Measurements from ENCODE around the gene ITSN1.

ITSN1 gene

GRCh38 chr21:33658919-33659567 lies 16.7 kb downstream of the ITSN1 start:
- no peak overlapping the region for H3K4me3 ChIP-seq (ENCODE audit: low read length)
- H3K4me1 ChIP-seq (ENCODE audit: insufficient read depth, low read length), result no peaks in the 10 kb centered on the region
- no peak overlapping the region for H2AFZ ChIP-seq (ENCODE audit: low read depth, low read length)
- H3K9me3 ChIP-seq (ENCODE audit: low read length), result peaks cover 6% of the 10 kb centered on the region
- H3K36me3 ChIP-seq (ENCODE audit: insufficient read depth, low read length), result no peaks in the 10 kb centered on the region
- no peaks in the 10 kb centered on the region for H3K27me3 ChIP-seq (ENCODE audit: insufficient read depth, low read length)

DNA sequence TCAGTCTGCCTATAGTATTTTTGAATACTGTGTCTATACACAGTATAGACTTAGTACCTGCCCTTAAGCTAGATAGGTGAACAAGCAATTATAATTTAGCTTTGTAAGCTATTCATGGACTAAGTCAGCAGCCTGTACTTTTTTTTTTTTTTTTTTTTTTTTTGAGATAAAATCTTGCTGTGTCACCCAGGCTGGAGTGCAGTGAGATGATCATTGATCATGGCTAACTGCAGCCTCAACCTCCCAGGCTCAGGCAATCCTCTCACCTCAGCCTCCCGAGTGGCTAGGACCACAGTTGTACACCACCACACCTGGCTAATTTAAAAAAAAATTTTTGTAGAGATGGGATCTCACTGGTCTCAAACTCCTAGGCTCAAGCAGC lies 17.3 kb downstream of the ITSN1 start:
- Histone ChIP-seq H3K36me3 (ENCODE audit: insufficient read depth, low read length) (no peaks in the 10 kb centered on the region), H2AFZ (ENCODE audit: low read depth, low read length) (no peak overlapping the region), H3K27me3 (ENCODE audit: insufficient read depth, low read length) (no peaks in the 10 kb centered on the region), H3K4me3 (ENCODE audit: low read length) (no peak overlapping the region), H3K4me1 (ENCODE audit: insufficient read depth, low read length) (no peaks in the 10 kb centered on the region), H3K9me3 (ENCODE audit: low read length) (peaks cover 8% of the 10 kb centered on the region)

DNA sequence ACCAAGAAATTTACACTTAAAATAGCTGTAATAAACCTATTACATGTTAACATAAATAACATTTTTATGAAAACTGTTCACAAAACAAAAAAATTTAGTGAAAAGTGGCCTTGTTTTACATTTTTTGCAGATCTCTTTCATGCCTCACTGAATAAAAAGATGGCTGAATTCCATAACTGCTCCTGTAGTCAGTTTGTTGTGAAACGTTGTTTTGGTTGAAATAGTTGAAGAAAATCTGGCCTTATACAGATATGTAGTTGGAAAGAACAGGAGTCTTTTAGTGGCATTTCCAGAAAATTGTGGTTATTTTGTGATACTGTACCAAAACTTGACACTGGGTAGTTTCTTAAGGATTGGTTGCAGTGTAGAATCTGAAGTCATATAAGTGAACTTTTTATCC lies 18.1 kb downstream of the ITSN1 start:
- no peak overlapping the region for H3K4me3 ChIP-seq (ENCODE audit: low read length)
- no peaks in the 10 kb centered on the region for H3K36me3 ChIP-seq (ENCODE audit: insufficient read depth, low read length)
- peaks cover 8% of the 10 kb centered on the region for H3K9me3 ChIP-seq (ENCODE audit: low read length)
- no peak overlapping the region for H2AFZ ChIP-seq (ENCODE audit: low read depth, low read length)
- H3K27me3 ChIP-seq (ENCODE audit: insufficient read depth, low read length), result no peaks in the 10 kb centered on the region
- no peaks in the 10 kb centered on the region for H3K4me1 ChIP-seq (ENCODE audit: insufficient read depth, low read length)

- Histone ChIP-seq H3K9me3 (ENCODE audit: low read length) (peaks cover 8% of the 10 kb centered on the region), H3K4me3 (ENCODE audit: low read length) (no peak overlapping the region), H2AFZ (ENCODE audit: low read depth, low read length) (no peak overlapping the region), H3K27me3 (ENCODE audit: insufficient read depth, low read length) (no peaks in the 10 kb centered on the region), H3K4me1 (ENCODE audit: insufficient read depth, low read length) (no peaks in the 10 kb centered on the region), H3K36me3 (ENCODE audit: insufficient read depth, low read length) (no peaks in the 10 kb centered on the region)
Measured at GRCh38 chr21:33661146-33661545, 18.8 kb downstream of the ITSN1 start.

GRCh38 chr21:33662046-33662445 lies 19.7 kb downstream of the ITSN1 start:
- Histone ChIP-seq H3K4me3 (ENCODE audit: low read length) (no peak overlapping the region), H3K4me1 (ENCODE audit: insufficient read depth, low read length) (no peaks in the 10 kb centered on the region), H2AFZ (ENCODE audit: low read depth, low read length) (no peak overlapping the region), H3K36me3 (ENCODE audit: insufficient read depth, low read length) (no peaks in the 10 kb centered on the region), H3K9me3 (ENCODE audit: low read length) (peaks cover 8% of the 10 kb centered on the region), H3K27me3 (ENCODE audit: insufficient read depth, low read length) (no peaks in the 10 kb centered on the region)

DNA sequence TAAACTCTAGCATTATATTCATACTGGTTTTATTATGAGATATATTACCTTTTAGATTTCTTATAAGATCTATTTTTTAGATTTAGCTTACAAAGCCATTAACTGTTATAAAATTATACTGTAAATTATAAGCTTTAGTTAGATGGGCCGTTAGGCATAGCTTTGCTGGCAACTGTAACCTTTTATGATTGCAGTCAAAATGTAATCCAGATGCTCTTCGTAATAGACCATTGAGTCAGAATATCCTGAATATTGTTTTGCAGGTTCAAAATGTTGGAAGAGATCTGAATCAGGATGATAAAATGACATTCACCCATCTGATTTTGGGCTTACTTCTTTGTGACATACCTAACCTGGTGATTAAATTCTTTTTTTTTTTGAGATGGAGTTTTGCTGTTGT lies 20.9 kb downstream of the ITSN1 start:
- no peaks in the 10 kb centered on the region for H3K4me1 ChIP-seq (ENCODE audit: insufficient read depth, low read length)
- H3K9me3 ChIP-seq (ENCODE audit: low read length), result peaks cover 8% of the 10 kb centered on the region

GRCh38 chr21:33664135-33664534 lies 21.8 kb downstream of the ITSN1 start:
- H2AFZ ChIP-seq (ENCODE audit: low read depth, low read length), result no peak overlapping the region
- H3K4me3 ChIP-seq (ENCODE audit: low read length), result no peak overlapping the region
- H3K9me3 ChIP-seq (ENCODE audit: low read length), result peaks cover 8% of the 10 kb centered on the region
- H3K36me3 ChIP-seq (ENCODE audit: insufficient read depth, low read length), result no peaks in the 10 kb centered on the region
- no peaks in the 10 kb centered on the region for H3K4me1 ChIP-seq (ENCODE audit: insufficient read depth, low read length)
- H3K27me3 ChIP-seq (ENCODE audit: insufficient read depth, low read length), result no peaks in the 10 kb centered on the region

More for the DNA sequence above, 20.9 kb downstream of the ITSN1 start:
- no peak overlapping the region for H2AFZ ChIP-seq (ENCODE audit: low read depth, low read length)
- H3K4me3 ChIP-seq (ENCODE audit: low read length), result no peak overlapping the region
- H3K36me3 ChIP-seq (ENCODE audit: insufficient read depth, low read length), result no peaks in the 10 kb centered on the region
- H3K27me3 ChIP-seq (ENCODE audit: insufficient read depth, low read length), result no peaks in the 10 kb centered on the region

DNA sequence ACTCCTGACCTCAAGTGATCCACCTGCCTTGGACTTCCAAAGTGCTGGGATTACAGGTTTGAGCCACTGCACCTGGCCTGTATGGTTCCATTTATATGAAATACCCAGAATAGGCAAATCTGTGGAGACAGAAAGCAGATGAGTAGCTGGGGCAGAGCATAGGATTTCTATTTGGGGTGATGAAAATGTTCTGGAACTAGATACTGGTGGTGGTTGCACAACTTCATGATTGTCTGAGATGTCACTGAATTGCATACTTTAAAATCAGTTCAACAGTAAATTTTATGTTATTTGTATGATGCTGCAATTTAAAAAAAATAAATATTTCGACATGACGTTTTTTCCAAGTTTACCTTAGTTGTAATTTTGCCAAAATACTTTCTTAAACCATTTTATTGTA lies 23.9 kb downstream of the ITSN1 start:
- no peaks in the 10 kb centered on the region for H3K36me3 ChIP-seq (ENCODE audit: insufficient read depth, low read length)
- no peak overlapping the region for H3K4me3 ChIP-seq (ENCODE audit: low read length)

DNA sequence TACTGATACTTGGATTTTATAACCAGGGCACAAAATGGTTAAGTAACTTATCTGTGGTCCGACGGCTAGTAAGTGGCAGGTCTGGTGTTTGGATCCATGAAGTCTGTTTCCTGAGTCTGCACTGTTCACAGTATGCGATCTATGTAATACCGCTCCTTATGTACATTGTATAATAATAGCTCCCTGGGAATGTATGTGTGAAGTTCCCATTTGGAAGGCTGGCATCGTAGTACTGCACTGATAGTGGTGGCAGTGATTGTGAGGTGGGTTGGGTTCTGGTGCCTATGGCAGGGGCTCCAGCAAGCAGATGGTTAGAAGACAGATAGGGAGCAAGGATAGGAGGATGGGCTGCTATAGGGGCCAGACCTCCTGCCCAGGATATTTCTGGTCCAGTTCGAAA lies 25.3 kb downstream of the ITSN1 start:
- no peaks in the 10 kb centered on the region for H3K36me3 ChIP-seq (ENCODE audit: insufficient read depth, low read length)
- H3K9me3 ChIP-seq (ENCODE audit: low read length), result peaks cover 2% of the 10 kb centered on the region
- H2AFZ ChIP-seq (ENCODE audit: low read depth, low read length), result no peak overlapping the region
- H3K4me3 ChIP-seq (ENCODE audit: low read length), result no peak overlapping the region
- no peaks in the 10 kb centered on the region for H3K4me1 ChIP-seq (ENCODE audit: insufficient read depth, low read length)
- H3K27me3 ChIP-seq (ENCODE audit: insufficient read depth, low read length), result no peaks in the 10 kb centered on the region

More for the DNA sequence above, 23.9 kb downstream of the ITSN1 start:
- Histone ChIP-seq H3K4me1 (ENCODE audit: insufficient read depth, low read length) (no peaks in the 10 kb centered on the region), H3K9me3 (ENCODE audit: low read length) (peaks cover 8% of the 10 kb centered on the region), H3K27me3 (ENCODE audit: insufficient read depth, low read length) (no peaks in the 10 kb centered on the region), H2AFZ (ENCODE audit: low read depth, low read length) (no peak overlapping the region)

- H3K9me3 ChIP-seq (ENCODE audit: low read length), result peaks cover 2% of the 10 kb centered on the region
- no peak overlapping the region for H3K4me3 ChIP-seq (ENCODE audit: low read length)
- H3K4me1 ChIP-seq (ENCODE audit: insufficient read depth, low read length), result no peaks in the 10 kb centered on the region
- no peaks in the 10 kb centered on the region for H3K27me3 ChIP-seq (ENCODE audit: insufficient read depth, low read length)
- no peaks in the 10 kb centered on the region for H3K36me3 ChIP-seq (ENCODE audit: insufficient read depth, low read length)
- no peak overlapping the region for H2AFZ ChIP-seq (ENCODE audit: low read depth, low read length)
Measured at GRCh38 chr21:33668180-33668579, 25.9 kb downstream of the ITSN1 start.

GRCh38 chr21:33668620-33669019 lies 26.3 kb downstream of the ITSN1 start:
- no peaks in the 10 kb centered on the region for H3K4me1 ChIP-seq (ENCODE audit: insufficient read depth, low read length)
- no peaks in the 10 kb centered on the region for H3K36me3 ChIP-seq (ENCODE audit: insufficient read depth, low read length)
- no peak overlapping the region for H2AFZ ChIP-seq (ENCODE audit: low read depth, low read length)
- H3K4me3 ChIP-seq (ENCODE audit: low read length), result no peak overlapping the region
- H3K9me3 ChIP-seq (ENCODE audit: low read length), result peaks cover 2% of the 10 kb centered on the region
- no peaks in the 10 kb centered on the region for H3K27me3 ChIP-seq (ENCODE audit: insufficient read depth, low read length)

- no peaks in the 10 kb centered on the region for H3K27me3 ChIP-seq (ENCODE audit: insufficient read depth, low read length)
- no peaks in the 10 kb centered on the region for H3K9me3 ChIP-seq (ENCODE audit: low read length)
- no peak overlapping the region for H3K4me3 ChIP-seq (ENCODE audit: low read length)
- H3K4me1 ChIP-seq (ENCODE audit: insufficient read depth, low read length), result peaks cover 3% of the 10 kb centered on the region
- no peak overlapping the region for H2AFZ ChIP-seq (ENCODE audit: low read depth, low read length)
- no peaks in the 10 kb centered on the region for H3K36me3 ChIP-seq (ENCODE audit: insufficient read depth, low read length)
Measured at GRCh38 chr21:33670076-33670978, 28.0 kb downstream of the ITSN1 start.

- peaks cover 3% of the 10 kb centered on the region for H3K4me1 ChIP-seq (ENCODE audit: insufficient read depth, low read length)
- no peaks in the 10 kb centered on the region for H3K9me3 ChIP-seq (ENCODE audit: low read length)
- H3K27me3 ChIP-seq (ENCODE audit: insufficient read depth, low read length), result no peaks in the 10 kb centered on the region
- H2AFZ ChIP-seq (ENCODE audit: low read depth, low read length), result no peak overlapping the region
- no peaks in the 10 kb centered on the region for H3K36me3 ChIP-seq (ENCODE audit: insufficient read depth, low read length)
- no peak overlapping the region for H3K4me3 ChIP-seq (ENCODE audit: low read length)
Measured at GRCh38 chr21:33673473-33673872, 31.2 kb downstream of the ITSN1 start.
